ENCODE data around the gene CFAP299. TPM values are rescaled to one million over a fixed set of nuclear protein-coding genes. Genes with fewer than 3 reads are reported as not detected.

The CFAP299 gene
- total RNA-seq, 8 experiments from 2014 or later: 0.41 to 7.1 (median 0.74) TPM

- WGBS, 10 experiments: 71 to 100% (median 100%) methylated on average over 1 of the region's 1 CpG; no CpG with 5 or more reads in 4 of the 10 experiments
- H3K4me3 ChIP-seq: no peak overlapping the region
- no peak overlapping the region for H3K27ac ChIP-seq
- peak in 3 of 8 experiments; percentile 31 to 81 (median 33) for ATAC-seq (replicated peaks in 6 of 8)
- H3K4me1 ChIP-seq (replicated peaks in 1 of 2): no peaks in the 10 kb centered on the region
- in situ Hi-C loops (cut with MboI; ENCODE audit: low pct_unique_long_range_greater_than_20kb in 2 of 9, low sequenced_read_pairs in 9 of 9, unreplicated experiment in 9 of 9): no loop called here
These were observed 129.7 kb downstream of the CFAP299 start for GRCh38 chr4:80465238-80465637.

GRCh38 chr4:80465736-80466135, 130.2 kb downstream of the CFAP299 start:
- ATAC-seq (replicated peaks in 6 of 8): peak in 1 of 8 experiments; percentile 71
- in situ Hi-C loops (cut with MboI; ENCODE audit: low pct_unique_long_range_greater_than_20kb in 2 of 9, low sequenced_read_pairs in 9 of 9, unreplicated experiment in 9 of 9): no loop called here
- WGBS, 10 experiments: 60 to 100% (median 88%) methylated on average over 1 to 3 of the region's 3 CpGs; no CpG with 5 or more reads in 1 of the 10 experiments

GRCh38 chr4:80466618-80467017, 131.1 kb downstream of the CFAP299 start:
- in situ Hi-C loops (cut with MboI; ENCODE audit: low pct_unique_long_range_greater_than_20kb in 2 of 9, low sequenced_read_pairs in 9 of 9, unreplicated experiment in 9 of 9): no loop called here
- WGBS, 10 experiments: 57 to 100% (median 100%) methylated on average over 1 of the region's 1 CpG; no CpG with 5 or more reads in 5 of the 10 experiments
- H3K27ac ChIP-seq: no peak overlapping the region
- no peak for ATAC-seq (replicated peaks in 6 of 8)
- H3K4me1 ChIP-seq (replicated peaks in 1 of 2): no peaks in the 10 kb centered on the region
- H3K4me3 ChIP-seq: no peak overlapping the region

More at GRCh38 chr4:80465736-80466135, 130.2 kb downstream of the CFAP299 start:
- Histone ChIP-seq H3K27ac (no peak overlapping the region), H3K4me1 (replicated peaks in 1 of 2) (no peaks in the 10 kb centered on the region), H3K4me3 (no peak overlapping the region)

- ATAC-seq (replicated peaks in 6 of 8): peak in 6 of 8 experiments; percentile 35 to 100 (median 60)
- in situ Hi-C loops (cut with MboI; ENCODE audit: low pct_unique_long_range_greater_than_20kb in 2 of 9, low sequenced_read_pairs in 9 of 9, unreplicated experiment in 9 of 9): no loop called here
- no peak overlapping the region for H3K27ac ChIP-seq
- 16 to 70% (median 24%) methylated on average over 2 to 6 of the region's 9 CpGs; no CpG with 5 or more reads in 4 of the 10 experiments for WGBS, 10 experiments
- H3K4me1 ChIP-seq (replicated peaks in 1 of 2): no peaks in the 10 kb centered on the region
- H3K4me3 ChIP-seq: peak overlapping the region in 1 of 5 donors; percentile 5
These were observed 136.2 kb downstream of the CFAP299 start for GRCh38 chr4:80471756-80472155.

- ATAC-seq (replicated peaks in 6 of 8): no peak
- Histone ChIP-seq H3K4me3 (no peak overlapping the region), H3K4me1 (replicated peaks in 1 of 2) (no peaks in the 10 kb centered on the region), H3K27ac (no peak overlapping the region)
- WGBS, 10 experiments: 33 to 100% (median 83%) methylated on average over 1 to 2 of the region's 2 CpGs
- in situ Hi-C loops (cut with MboI; ENCODE audit: low pct_unique_long_range_greater_than_20kb in 2 of 9, low sequenced_read_pairs in 9 of 9, unreplicated experiment in 9 of 9): no loop called here
These were observed 139.7 kb downstream of the CFAP299 start for GRCh38 chr4:80475236-80475635.

GRCh38 chr4:80475798-80476197, 140.3 kb downstream of the CFAP299 start:
- Histone ChIP-seq H3K27ac (no peak overlapping the region), H3K4me3 (no peak overlapping the region), H3K4me1 (replicated peaks in 1 of 2) (no peaks in the 10 kb centered on the region)
- 7 to 84% (median 74%) methylated on average over 1 to 3 of the region's 3 CpGs; no CpG with 5 or more reads in 2 of the 10 experiments for WGBS, 10 experiments
- in situ Hi-C loops (cut with MboI; ENCODE audit: low pct_unique_long_range_greater_than_20kb in 2 of 9, low sequenced_read_pairs in 9 of 9, unreplicated experiment in 9 of 9): no loop called here
- ATAC-seq (replicated peaks in 6 of 8): no peak

- 74 to 100% (median 90%) methylated on average over 2 of the region's 2 CpGs; no CpG with 5 or more reads in 1 of the 10 experiments for WGBS, 10 experiments
- in situ Hi-C loops (cut with MboI; ENCODE audit: low pct_unique_long_range_greater_than_20kb in 2 of 9, low sequenced_read_pairs in 9 of 9, unreplicated experiment in 9 of 9): no loop called here
- H3K4me1 ChIP-seq (replicated peaks in 1 of 2): no peaks in the 10 kb centered on the region
- no peak overlapping the region for H3K27ac ChIP-seq
- no peak for ATAC-seq (replicated peaks in 6 of 8)
- no peak overlapping the region for H3K4me3 ChIP-seq
These were observed 149.2 kb downstream of the CFAP299 start for GRCh38 chr4:80484712-80485111.

- in situ Hi-C loops (cut with MboI; ENCODE audit: low pct_unique_long_range_greater_than_20kb in 2 of 9, low sequenced_read_pairs in 9 of 9, unreplicated experiment in 9 of 9): no loop called here
- Histone ChIP-seq H3K27ac (no peak overlapping the region), H3K4me1 (replicated peaks in 1 of 2) (no peaks in the 10 kb centered on the region), H3K4me3 (no peak overlapping the region)
- WGBS, 10 experiments: 20 to 100% (median 67%) methylated on average over 1 to 3 of the region's 3 CpGs; no CpG with 5 or more reads in 5 of the 10 experiments
- ATAC-seq (replicated peaks in 6 of 8): no peak
These were observed 151.1 kb downstream of the CFAP299 start for GRCh38 chr4:80486603-80487002.

- WGBS, 10 experiments: 63 to 100% (median 83%) methylated on average over 1 to 4 of the region's 4 CpGs; no CpG with 5 or more reads in 1 of the 10 experiments
- Histone ChIP-seq H3K4me1 (replicated peaks in 1 of 2) (no peaks in the 10 kb centered on the region), H3K4me3 (no peak overlapping the region), H3K27ac (no peak overlapping the region)
- ATAC-seq (replicated peaks in 6 of 8): no peak
- in situ Hi-C loops (cut with MboI; ENCODE audit: low pct_unique_long_range_greater_than_20kb in 2 of 9, low sequenced_read_pairs in 9 of 9, unreplicated experiment in 9 of 9): no loop called here
These were observed 154.3 kb downstream of the CFAP299 start for GRCh38 chr4:80489798-80490197.

GRCh38 chr4:80492761-80493160, 157.2 kb downstream of the CFAP299 start:
- Histone ChIP-seq H3K27ac (no peak overlapping the region), H3K4me3 (no peak overlapping the region), H3K4me1 (replicated peaks in 1 of 2) (no peaks in the 10 kb centered on the region)
- ATAC-seq (replicated peaks in 6 of 8): no peak
- 100% methylated on average over 1 of the region's 1 CpG; no CpG with 5 or more reads in 8 of the 10 experiments for WGBS, 10 experiments
- in situ Hi-C loops (cut with MboI; ENCODE audit: low pct_unique_long_range_greater_than_20kb in 2 of 9, low sequenced_read_pairs in 9 of 9, unreplicated experiment in 9 of 9): no loop called here

- ATAC-seq (replicated peaks in 6 of 8): peak in 2 of 8 experiments; percentile 39 to 52
- WGBS, 10 experiments: 0 to 33% (median 21%) methylated on average over 1 of the region's 1 CpG; no CpG with 5 or more reads in 4 of the 10 experiments
- in situ Hi-C loops (cut with MboI; ENCODE audit: low pct_unique_long_range_greater_than_20kb in 2 of 9, low sequenced_read_pairs in 9 of 9, unreplicated experiment in 9 of 9): no loop called here
- no peak overlapping the region for H3K4me3 ChIP-seq
- no peaks in the 10 kb centered on the region for H3K4me1 ChIP-seq (replicated peaks in 1 of 2)
- H3K27ac ChIP-seq: no peak overlapping the region
These were observed 160.3 kb downstream of the CFAP299 start for GRCh38 chr4:80495865-80496264.

- ATAC-seq (replicated peaks in 6 of 8): no peak
- Histone ChIP-seq H3K4me3 (no peak overlapping the region), H3K27ac (no peak overlapping the region), H3K4me1 (replicated peaks in 1 of 2) (no peaks in the 10 kb centered on the region)
- 38 to 100% (median 87%) methylated on average over 1 of the region's 1 CpG; no CpG with 5 or more reads in 2 of the 10 experiments for WGBS, 10 experiments
- in situ Hi-C loops (cut with MboI; ENCODE audit: low pct_unique_long_range_greater_than_20kb in 2 of 9, low sequenced_read_pairs in 9 of 9, unreplicated experiment in 9 of 9): no loop called here
These were observed 163.2 kb downstream of the CFAP299 start for GRCh38 chr4:80498725-80499124.

- ATAC-seq (replicated peaks in 6 of 8): no peak
- Histone ChIP-seq H3K4me1 (replicated peaks in 1 of 2) (no peaks in the 10 kb centered on the region), H3K4me3 (no peak overlapping the region), H3K27ac (no peak overlapping the region)
- WGBS, 10 experiments: 42 to 89% (median 71%) methylated on average over 1 to 4 of the region's 4 CpGs
- in situ Hi-C loops (cut with MboI; ENCODE audit: low pct_unique_long_range_greater_than_20kb in 2 of 9, low sequenced_read_pairs in 9 of 9, unreplicated experiment in 9 of 9): no loop called here
These were observed 165.1 kb downstream of the CFAP299 start for GRCh38 chr4:80500613-80501012.

GRCh38 chr4:80507077-80507476, 171.5 kb downstream of the CFAP299 start:
- in situ Hi-C loops (cut with MboI; ENCODE audit: low pct_unique_long_range_greater_than_20kb in 2 of 9, low sequenced_read_pairs in 9 of 9, unreplicated experiment in 9 of 9): no loop called here
- ATAC-seq (replicated peaks in 6 of 8): no peak
- Histone ChIP-seq H3K4me1 (replicated peaks in 1 of 2) (no peaks in the 10 kb centered on the region), H3K27ac (no peak overlapping the region), H3K4me3 (no peak overlapping the region)
- 20 to 100% (median 63%) methylated on average over 1 of the region's 1 CpG; no CpG with 5 or more reads in 3 of the 10 experiments for WGBS, 10 experiments

Data from motor neuron (in vitro differentiated cells).